Measurements from ENCODE around the gene SELENOW. TPM values are rescaled to one million over a fixed set of nuclear protein-coding genes. Genes with fewer than 3 reads are reported as not detected.

Gene SELENOW
- polyA plus RNA-seq, 1 of the 3 experiments (the other 2 are of a cell fraction) = 335 TPM

GRCh38 chr19:47779524-47780214 is 1.2 kb downstream of the SELENOW start:
- Histone ChIP-seq H3K4me1 (ENCODE audit: control insufficient read depth in 1 of 2, insufficient read depth in 2 of 2, low read depth in 1 of 2, low read length in 1 of 2) (peaks cover 8 to 13% of the 10 kb centered on the region in 2 experiments; a peak in 2 of 4 replicates), H3F3A (replicated peaks; ENCODE audit: insufficient read depth) (no peaks in the 10 kb centered on the region), H2AFZ (ENCODE audit: low read depth) (no peak overlapping the region), H3K27me3 (ENCODE audit: insufficient read depth) (no peaks in the 10 kb centered on the region), H4K20me1 (ENCODE audit: insufficient read depth) (peaks cover 4% of the 10 kb centered on the region; the same call in 1 of the 2 replicates), H3K4me2 (peak overlapping the region; percentile 88), H3K9me2 (no peaks in the 10 kb centered on the region), H3K79me2 (ENCODE audit: insufficient read depth) (peaks cover 30% of the 10 kb centered on the region), H3K9me3 (no peaks in the 10 kb centered on the region), H3K36me3 (replicated peaks in 1 of 2; ENCODE audit: control insufficient read depth in 1 of 2, insufficient read depth in 2 of 2, low read length in 1 of 2) (peaks cover 12 to 13% of the 10 kb centered on the region in 2 experiments), H3K27ac (ENCODE audit: low read depth in 2 of 2, low read length in 1 of 2) (no peak overlapping the region), H3K9ac (peak overlapping the region; percentile 91; the same call in 1 of the 2 replicates), H3K4me3 (ENCODE audit: low read depth in 2 of 2, low read length in 1 of 2) (peak overlapping the region; percentile 68 to 87)
- no peak for DNase-seq
- TF ChIP-seq FOXM1 (IDR thresholded peaks at IDR 0.05; ENCODE audit: low read depth) = no peak
- no peak for TF ChIP-seq YY1 (IDR thresholded peaks at IDR 0.05; ENCODE audit: low read depth)
- TF ChIP-seq RAD21 (IDR thresholded peaks at IDR 0.05; ENCODE audit: low read length) = no peak
- no peak for TF ChIP-seq USF2 (IDR thresholded peaks at IDR 0.05; ENCODE audit: borderline replicate concordance, low read depth, low read length)
- TF ChIP-seq SIN3A (IDR thresholded peaks at IDR 0.05; ENCODE audit: borderline replicate concordance, low read depth, low read length) = no peak
- TF ChIP-seq ZBTB33 (IDR thresholded peaks at IDR 0.05; ENCODE audit: borderline replicate concordance, low read depth) = no peak
- no peak for TF ChIP-seq RCOR1 (IDR thresholded peaks at IDR 0.05; ENCODE audit: low read length)
- TF ChIP-seq CTCF (IDR thresholded peaks at IDR 0.05) = no peak
- TF ChIP-seq MEF2A (IDR thresholded peaks at IDR 0.05; ENCODE audit: borderline replicate concordance, low read depth) = no peak
- TF ChIP-seq GABPA (IDR thresholded peaks at IDR 0.05; ENCODE audit: low read depth) = no peak
- no peak for TF ChIP-seq TEAD4 (IDR thresholded peaks at IDR 0.05; ENCODE audit: borderline replicate concordance, insufficient read depth)
- 87% methylated on average over 24 of the region's 24 CpGs for WGBS (ENCODE audit: low lambda C conversion rate)
- ChIA-PET CTCF (interaction anchor here (1.1 kb wide), 1 partner anchor 11 kb away, joined by 3 read pairs; no protein-coding TSS in a partner anchor), POLR2A (no interaction called here)

- peaks cover 30% of the 10 kb centered on the region for H3K79me2 ChIP-seq (ENCODE audit: insufficient read depth)
- POLR2A ChIA-PET = no interaction called here
- peaks cover 8 to 13% of the 10 kb centered on the region in 2 experiments; a peak in 2 of 4 replicates for H3K4me1 ChIP-seq (ENCODE audit: control insufficient read depth in 1 of 2, insufficient read depth in 2 of 2, low read depth in 1 of 2, low read length in 1 of 2)
- DNase-seq = no peak
- no peak overlapping the region for H3K9ac ChIP-seq
- no peaks in the 10 kb centered on the region for H3K27me3 ChIP-seq (ENCODE audit: insufficient read depth)
- H3F3A ChIP-seq (replicated peaks; ENCODE audit: insufficient read depth) = no peaks in the 10 kb centered on the region
- H3K27ac ChIP-seq (ENCODE audit: low read depth in 2 of 2, low read length in 1 of 2) = no peak overlapping the region
- WGBS (ENCODE audit: low lambda C conversion rate) = 96% methylated on average over 9 of the region's 9 CpGs
- H3K9me2 ChIP-seq = no peaks in the 10 kb centered on the region
- H2AFZ ChIP-seq (ENCODE audit: low read depth) = no peak overlapping the region
- no peaks in the 10 kb centered on the region for H3K9me3 ChIP-seq
- no peak overlapping the region; a peak in 1 of 4 replicates for H3K4me3 ChIP-seq (ENCODE audit: low read depth in 2 of 2, low read length in 1 of 2)
- CTCF ChIA-PET = interaction anchor here (1.1 kb wide), 1 partner anchor 11 kb away, joined by 3 read pairs; no protein-coding TSS in a partner anchor
- peaks cover 4% of the 10 kb centered on the region; the same call in 1 of the 2 replicates for H4K20me1 ChIP-seq (ENCODE audit: insufficient read depth)
- peak overlapping the region; percentile 88 for H3K4me2 ChIP-seq
- H3K36me3 ChIP-seq (replicated peaks in 1 of 2; ENCODE audit: control insufficient read depth in 1 of 2, insufficient read depth in 2 of 2, low read length in 1 of 2) = peaks cover 13 to 16% of the 10 kb centered on the region in 2 experiments
- TF ChIP-seq ELF1 (IDR thresholded peaks at IDR 0.05) (no peak), USF2 (IDR thresholded peaks at IDR 0.05; ENCODE audit: borderline replicate concordance, low read depth, low read length) (no peak), JUND (IDR thresholded peaks at IDR 0.05) (no peak), IRF3 (IDR thresholded peaks at IDR 0.05; ENCODE audit: low read depth, low read length) (no peak), USF1 (IDR thresholded peaks at IDR 0.05; ENCODE audit: borderline replicate concordance, low read depth) (no peak)
Observed at GRCh38 chr19:47780215-47780551, 1.7 kb downstream of the SELENOW start.
